HG03097 (cell line): Measurements from ENCODE around the gene ZNF808.
A peak's percentile ranks its signal among the peaks of the same experiment; 100 is the strongest.
"Not testable (repeated sequence)": the region's sequence is repeated elsewhere in the genome, so short reads cannot be mapped to it uniquely, and the experiment has no call there.

Experiments used
- ATAC-seq: cut with Tn5 transposase; IDR thresholded peaks from one replicate; pipeline ENCODE4 v1.9.1; 2021; ENCODE audit not compliant: unreplicated experiment, low FRiP score

ZNF808 gene

GRCh38 chr19:52590728-52591127, 63.3 kb downstream of the ZNF808 start:
- ATAC-seq: no peak

- no peak for ATAC-seq
Measured at GRCh38 chr19:52592301-52592700, 64.8 kb downstream of the ZNF808 start.

GRCh38 chr19:52593441-52593840, 66.0 kb downstream of the ZNF808 start:
- not testable (repeated sequence) for ATAC-seq

GRCh38 chr19:52599241-52599640, 71.8 kb downstream of the ZNF808 start:
- ATAC-seq: no peak

- no peak for ATAC-seq
Measured at GRCh38 chr19:52600639-52601024, 73.2 kb downstream of the ZNF808 start.

GRCh38 chr19:52601025-52601973, 73.8 kb downstream of the ZNF808 start:
- peak; percentile 92 for ATAC-seq

GRCh38 chr19:52601974-52602366, 74.5 kb downstream of the ZNF808 start:
- not testable (repeated sequence) for ATAC-seq

- ATAC-seq: no peak
Measured at GRCh38 chr19:52602941-52603340, 75.5 kb downstream of the ZNF808 start.

GRCh38 chr19:52603558-52604207, 76.2 kb downstream of the ZNF808 start:
- no peak for ATAC-seq
